GM21526 (cell line): ENCODE measurements around the gene CHD2.
"Not testable (repeated sequence)": the region's sequence is repeated elsewhere in the genome, so short reads cannot be mapped to it uniquely, and the experiment has no call there.

ENCODE experiments used
- ATAC-seq: cut with Tn5 transposase; IDR thresholded peaks from one replicate; pipeline ENCODE4 v1.9.1; 2021; ENCODE audit warnings: moderate library complexity; ENCODE audit not compliant: unreplicated experiment, low FRiP score

CHD2 gene

GRCh38 chr15:93031557-93032384, 131.6 kb downstream of the CHD2 start:
- ATAC-seq, result not testable (repeated sequence)

- ATAC-seq, result not testable (repeated sequence)
Measured at GRCh38 chr15:93032515-93033206, 132.5 kb downstream of the CHD2 start.

GRCh38 chr15:93033434-93034045, 133.4 kb downstream of the CHD2 start:
- ATAC-seq, result no peak

GRCh38 chr15:93034512-93034911, 134.4 kb downstream of the CHD2 start:
- no peak for ATAC-seq

- ATAC-seq, result peak; percentile 5
Measured at GRCh38 chr15:93035092-93035915, 135.2 kb downstream of the CHD2 start.

GRCh38 chr15:93035953-93036810, 136.1 kb downstream of the CHD2 start:
- ATAC-seq, result peak; percentile 84

GRCh38 chr15:93036951-93037819, 137.1 kb downstream of the CHD2 start:
- ATAC-seq, result no peak

- no peak for ATAC-seq
Measured at GRCh38 chr15:93037820-93038705, 137.9 kb downstream of the CHD2 start.

- not testable (repeated sequence) for ATAC-seq
Measured at GRCh38 chr15:93039562-93040287, 139.6 kb downstream of the CHD2 start.

GRCh38 chr15:93040288-93041158, 140.4 kb downstream of the CHD2 start:
- no peak for ATAC-seq

- no peak for ATAC-seq
Measured at GRCh38 chr15:93041159-93041547, 141.0 kb downstream of the CHD2 start.

- no peak for ATAC-seq
Measured at GRCh38 chr15:93042211-93042610, 142.1 kb downstream of the CHD2 start.

GRCh38 chr15:93042691-93043378, 142.7 kb downstream of the CHD2 start:
- no peak for ATAC-seq

- no peak for ATAC-seq
Measured at GRCh38 chr15:93043621-93044300, 143.6 kb downstream of the CHD2 start.
